ENCODE results near the gene AFF3. TPM values are rescaled to one million over a fixed set of nuclear protein-coding genes. Genes with fewer than 3 reads are reported as not detected.

Gene AFF3
- total and polyA plus RNA-seq, 10 of the 15 experiments (the other 5 are each of a cell fraction or from before 2014, with no cell fraction given), result 0.26 to 5.5 (median 3.0) TPM

- TF ChIP-seq ESRRA (IDR thresholded peaks at IDR 0.05; ENCODE audit: low read length) (no peak), NFYB (IDR thresholded peaks at IDR 0.05; ENCODE audit: insufficient read depth, low read depth, low read length) (no peak), RBBP5 (conservative IDR thresholded peaks at IDR 0.05) (no peak), HDAC2 (IDR thresholded peaks at IDR 0.05) (no peak), ZBTB40 (IDR thresholded peaks at IDR 0.05; ENCODE audit: borderline replicate concordance) (no peak), ZNF274 (IDR thresholded peaks at IDR 0.05; ENCODE audit: insufficient read depth, insufficient read length) (no peak), RELB (IDR thresholded peaks at IDR 0.05; ENCODE audit: low read depth) (no peak), NRF1 (conservative IDR thresholded peaks at IDR 0.05; ENCODE audit: low read depth, low read length) (no peak), POLR2AphosphoS5 (IDR thresholded peaks at IDR 0.05; ENCODE audit: low read length) (no peak)
- TF ChIP-seq, protein P1, sequence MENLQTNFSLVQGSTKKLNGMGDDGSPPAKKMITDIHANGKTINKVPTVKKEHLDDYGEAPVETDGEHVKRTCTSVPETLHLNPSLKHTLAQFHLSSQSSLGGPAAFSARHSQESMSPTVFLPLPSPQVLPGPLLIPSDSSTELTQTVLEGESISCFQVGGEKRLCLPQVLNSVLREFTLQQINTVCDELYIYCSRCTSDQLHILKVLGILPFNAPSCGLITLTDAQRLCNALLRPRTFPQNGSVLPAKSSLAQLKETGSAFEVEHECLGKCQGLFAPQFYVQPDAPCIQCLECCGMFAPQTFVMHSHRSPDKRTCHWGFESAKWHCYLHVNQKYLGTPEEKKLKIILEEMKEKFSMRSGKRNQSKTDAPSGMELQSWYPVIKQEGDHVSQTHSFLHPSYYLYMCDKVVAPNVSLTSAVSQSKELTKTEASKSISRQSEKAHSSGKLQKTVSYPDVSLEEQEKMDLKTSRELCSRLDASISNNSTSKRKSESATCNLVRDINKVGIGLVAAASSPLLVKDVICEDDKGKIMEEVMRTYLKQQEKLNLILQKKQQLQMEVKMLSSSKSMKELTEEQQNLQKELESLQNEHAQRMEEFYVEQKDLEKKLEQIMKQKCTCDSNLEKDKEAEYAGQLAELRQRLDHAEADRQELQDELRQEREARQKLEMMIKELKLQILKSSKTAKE (IDR thresholded peaks at IDR 0.05; ENCODE audit: low read depth, poor library complexity, severe bottlenecking), result no peak
- TF ChIP-seq, protein P2, sequence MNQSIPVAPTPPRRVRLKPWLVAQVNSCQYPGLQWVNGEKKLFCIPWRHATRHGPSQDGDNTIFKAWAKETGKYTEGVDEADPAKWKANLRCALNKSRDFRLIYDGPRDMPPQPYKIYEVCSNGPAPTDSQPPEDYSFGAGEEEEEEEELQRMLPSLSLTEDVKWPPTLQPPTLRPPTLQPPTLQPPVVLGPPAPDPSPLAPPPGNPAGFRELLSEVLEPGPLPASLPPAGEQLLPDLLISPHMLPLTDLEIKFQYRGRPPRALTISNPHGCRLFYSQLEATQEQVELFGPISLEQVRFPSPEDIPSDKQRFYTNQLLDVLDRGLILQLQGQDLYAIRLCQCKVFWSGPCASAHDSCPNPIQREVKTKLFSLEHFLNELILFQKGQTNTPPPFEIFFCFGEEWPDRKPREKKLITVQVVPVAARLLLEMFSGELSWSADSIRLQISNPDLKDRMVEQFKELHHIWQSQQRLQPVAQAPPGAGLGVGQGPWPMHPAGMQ (IDR thresholded peaks at IDR 0.05; ENCODE audit: borderline replicate concordance), result no peak
- intact Hi-C loops (cut with micrococcal nuclease; ENCODE audit: unreplicated experiment) (no loop called here), in situ Hi-C loops (cut with MboI) (no loop called here)
- ATAC-seq (no peak), FAIRE-seq (no peak), DNase-seq (ENCODE audit: low read depth, low spot score) (no peak)
- ChIA-PET CTCF (no interaction called here), SMC1A (ENCODE audit: uncharacterized antibody, unreplicated experiment) (no interaction called here), POLR2A (no interaction called here), RAD21 (ENCODE audit: unreplicated experiment) (no interaction called here)
- no peaks in the 10 kb centered on the region for H4K20me1 ChIP-seq (ENCODE audit: control insufficient read depth, insufficient read depth)
- H3K27me3 ChIP-seq (replicated peaks in 1 of 2; ENCODE audit: control insufficient read depth in 2 of 2, insufficient read depth in 2 of 2, low read length in 1 of 2), result peaks cover 0 to 3% of the 10 kb centered on the region in 2 experiments; a peak in 1 of 4 replicates
- no peak overlapping the region for H3K27ac ChIP-seq (ENCODE audit: control insufficient read depth, insufficient read depth)
- no TSS peak for BruUV-seq (replicated peaks)
- no peaks in the 10 kb centered on the region for H3K79me2 ChIP-seq (ENCODE audit: control insufficient read depth, insufficient read depth, low read length)
- no peak overlapping the region for H2AFZ ChIP-seq (ENCODE audit: control insufficient read depth, low read depth, low read length)
- 14% methylated on average over 5 of the region's 5 CpGs for WGBS (ENCODE audit: insufficient coverage, insufficient replicate concordance, low lambda C conversion rate, missing lambda C conversion rate)
- no peak overlapping the region for H3K4me3 ChIP-seq
- H3K36me3 ChIP-seq (ENCODE audit: control insufficient read depth in 2 of 2, insufficient read depth in 2 of 2, low read length in 1 of 2), result no peaks in the 10 kb centered on the region
- H3K9me3 ChIP-seq (replicated peaks; ENCODE audit: control insufficient read depth, insufficient read depth, low read length), result no peaks in the 10 kb centered on the region
- H3K4me1 ChIP-seq (ENCODE audit: control insufficient read depth, insufficient read depth, low read length), result no peaks in the 10 kb centered on the region
- H3K4me2 ChIP-seq (ENCODE audit: control insufficient read depth, insufficient read depth), result no peak overlapping the region
- H3K9ac ChIP-seq (ENCODE audit: control insufficient read depth, insufficient read depth, low read length), result no peak overlapping the region
Measured at GRCh38 chr2:99935662-99936061, 206.7 kb downstream of the AFF3 start.

All from GM12878 (cell line).